CD4-positive, alpha-beta T cell (primary cell): ENCODE results near the gene KRT83. TPM values are rescaled to one million over a fixed set of nuclear protein-coding genes. Genes with fewer than 3 reads are reported as not detected.

ENCODE experiments used
- ATAC-seq: fragments of 200-7000 bp; cut with Tn5 transposase; one replicate; pipeline ENCODE4 v1.10.0; 2022; ENCODE audit warnings: mild to moderate bottlenecking; ENCODE audit not compliant: poor library complexity
- CTCF ChIA-PET: fragments of 350-600 bp; sonication (Branson Sonifier 250); formaldehyde crosslinking; loops from one replicate; lab custom pipeline; 2021; ENCODE audit warnings: antibody characterized with exemption, inconsistent platforms; lab: Charles Lee
- POLR2A ChIA-PET: fragments of 350-600 bp; sonication (Branson Sonifier 250); formaldehyde crosslinking; loops from one replicate; lab custom pipeline; 2021; ENCODE audit warnings: antibody characterized with exemption, inconsistent platforms; lab: Charles Lee
- DNase-seq, 14 experiments: peaks; one replicate each; pipeline ENCODE4 v3.0.0-alpha.2; 2013 to 2020; ENCODE audit warnings: mixed read lengths in 2 of 14
- H3K27ac ChIP-seq, 2 donors: one replicate each; pipeline versions ENCODE4 v1.5.1 to v1.7.0; 2013; ENCODE audit warnings: low read length in 2 of 2, low read depth in 1 of 2, mild to moderate bottlenecking in 1 of 2
- H3K27me3 ChIP-seq, 2 experiments: 1 replicate in 1 of 2; 2 replicates in 1 of 2; pipeline versions ENCODE4 v1.6.1 to v1.7.0; 2013; ENCODE audit warnings: low read length in 2 of 2, control low read depth in 1 of 2, mild to moderate bottlenecking in 1 of 2, moderate library complexity in 1 of 2; ENCODE audit not compliant: insufficient read depth in 2 of 2, control insufficient read depth in 1 of 2
- H3K36me3 ChIP-seq: one replicate; pipeline ENCODE4 v1.6.1; 2013; ENCODE audit warnings: low read length, control low read depth; ENCODE audit not compliant: insufficient read depth
- H3K4me1 ChIP-seq: one replicate; pipeline ENCODE4 v1.6.1; 2013; ENCODE audit warnings: low read length, control low read depth; ENCODE audit not compliant: insufficient read depth
- H3K4me3 ChIP-seq: one replicate; pipeline ENCODE4 v1.5.1; 2013; ENCODE audit warnings: mild to moderate bottlenecking, low read length, moderate library complexity
- H3K9me3 ChIP-seq, 2 experiments: 1 replicate in 1 of 2; 2 replicates in 1 of 2; pipeline versions ENCODE4 v1.6.1 to v1.7.0; 2013; ENCODE audit warnings: low read length in 2 of 2, mild to moderate bottlenecking in 2 of 2, control low read depth in 1 of 2, moderate library complexity in 1 of 2; ENCODE audit not compliant: control insufficient read depth in 1 of 2, insufficient read depth in 1 of 2
- H3K27ac Mint-ChIP-seq: one replicate; pipeline ENCODE4 v1.8.0; 2020; ENCODE audit warnings: mixed read lengths
- H3K27me3 Mint-ChIP-seq: one replicate; pipeline ENCODE4 v1.8.0; 2021; ENCODE audit warnings: mixed read lengths
- H3K36me3 Mint-ChIP-seq: one replicate; pipeline ENCODE4 v1.8.0; 2021; ENCODE audit warnings: low read depth, mixed read lengths
- H3K4me1 Mint-ChIP-seq: one replicate; pipeline ENCODE4 v1.8.0; 2021; ENCODE audit warnings: low read depth, mixed read lengths
- H3K4me3 Mint-ChIP-seq: one replicate; pipeline ENCODE4 v1.8.0; 2020; ENCODE audit warnings: mild to moderate bottlenecking, mixed read lengths
- H3K9me3 Mint-ChIP-seq: one replicate; pipeline ENCODE4 v1.8.0; 2020; ENCODE audit warnings: mixed read lengths
- intact Hi-C, 2 experiments: fragments of 100-400 bp; cut with DNase I in 1 of 2; cut with micrococcal nuclease in 1 of 2; formaldehyde crosslinking; loops; one replicate each; pipeline versions ENCODE4 v1.15.1 to v1.9.0; 2023 to 2025; cut with DNase I, micrococcal nuclease
- total RNA-seq, 174 experiments: library from RNA in 2 of 174; stranded (reverse) in 2 of 174; gene quantifications; one replicate each; pipeline ENCODE4 v1.2.3 and lab custom pipeline; 2021 to 2026
- TF ChIP-seq, protein P1 (sequence below): fragments of 200-600 bp; IDR thresholded peaks from one replicate; pipeline ENCODE4 v1.8.0; 2022; ENCODE audit warnings: antibody characterized with exemption, mild to moderate bottlenecking

KRT83 gene
- total RNA-seq, 2 experiments from 2014 or later = not detected

DNA sequence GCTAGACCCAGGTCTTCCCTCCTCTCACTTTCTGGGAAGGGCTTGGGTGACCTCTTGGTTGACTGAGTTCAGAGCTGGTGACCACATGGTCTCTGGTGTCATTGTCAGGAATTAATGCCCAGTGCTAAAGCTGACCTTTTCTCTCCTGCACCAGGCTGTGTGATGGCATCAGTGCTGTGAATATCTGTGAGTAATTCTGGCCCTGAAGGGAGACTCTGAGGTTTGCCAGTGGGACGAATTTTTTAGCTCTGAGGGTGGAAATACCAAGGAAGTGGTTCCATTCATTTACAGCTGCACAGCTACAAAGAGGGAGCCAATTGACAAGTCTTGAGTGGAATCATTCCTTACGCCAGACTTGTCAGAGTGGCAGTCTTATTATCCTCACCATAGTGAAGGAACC lies 53.0 kb downstream of the KRT83 start:
- no peak for ATAC-seq
- peaks cover 5 to 9% of the 10 kb centered on the region in 2 experiments for H3K27me3 ChIP-seq
- peaks cover 0 to 4% of the 10 kb centered on the region in 2 experiments for H3K9me3 ChIP-seq
- H3K36me3 Mint-ChIP-seq = no peaks in the 10 kb centered on the region
- H3K9me3 Mint-ChIP-seq = no peaks in the 10 kb centered on the region
- intact Hi-C loops = no loop called here
- H3K4me3 ChIP-seq = no peak overlapping the region
- no peaks in the 10 kb centered on the region for H3K4me1 Mint-ChIP-seq
- H3K27me3 Mint-ChIP-seq = peaks cover 38% of the 10 kb centered on the region
- H3K27ac Mint-ChIP-seq = no peak overlapping the region
- no peak overlapping the region for H3K4me3 Mint-ChIP-seq
- TF ChIP-seq, protein P1, sequence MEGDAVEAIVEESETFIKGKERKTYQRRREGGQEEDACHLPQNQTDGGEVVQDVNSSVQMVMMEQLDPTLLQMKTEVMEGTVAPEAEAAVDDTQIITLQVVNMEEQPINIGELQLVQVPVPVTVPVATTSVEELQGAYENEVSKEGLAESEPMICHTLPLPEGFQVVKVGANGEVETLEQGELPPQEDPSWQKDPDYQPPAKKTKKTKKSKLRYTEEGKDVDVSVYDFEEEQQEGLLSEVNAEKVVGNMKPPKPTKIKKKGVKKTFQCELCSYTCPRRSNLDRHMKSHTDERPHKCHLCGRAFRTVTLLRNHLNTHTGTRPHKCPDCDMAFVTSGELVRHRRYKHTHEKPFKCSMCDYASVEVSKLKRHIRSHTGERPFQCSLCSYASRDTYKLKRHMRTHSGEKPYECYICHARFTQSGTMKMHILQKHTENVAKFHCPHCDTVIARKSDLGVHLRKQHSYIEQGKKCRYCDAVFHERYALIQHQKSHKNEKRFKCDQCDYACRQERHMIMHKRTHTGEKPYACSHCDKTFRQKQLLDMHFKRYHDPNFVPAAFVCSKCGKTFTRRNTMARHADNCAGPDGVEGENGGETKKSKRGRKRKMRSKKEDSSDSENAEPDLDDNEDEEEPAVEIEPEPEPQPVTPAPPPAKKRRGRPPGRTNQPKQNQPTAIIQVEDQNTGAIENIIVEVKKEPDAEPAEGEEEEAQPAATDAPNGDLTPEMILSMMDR = no peak
- POLR2A ChIA-PET = no interaction called here
- H3K36me3 ChIP-seq = no peaks in the 10 kb centered on the region
- DNase-seq = no peak
- CTCF ChIA-PET = no interaction called here
- H3K27ac ChIP-seq = no peak overlapping the region
- H3K4me1 ChIP-seq = no peaks in the 10 kb centered on the region

DNA sequence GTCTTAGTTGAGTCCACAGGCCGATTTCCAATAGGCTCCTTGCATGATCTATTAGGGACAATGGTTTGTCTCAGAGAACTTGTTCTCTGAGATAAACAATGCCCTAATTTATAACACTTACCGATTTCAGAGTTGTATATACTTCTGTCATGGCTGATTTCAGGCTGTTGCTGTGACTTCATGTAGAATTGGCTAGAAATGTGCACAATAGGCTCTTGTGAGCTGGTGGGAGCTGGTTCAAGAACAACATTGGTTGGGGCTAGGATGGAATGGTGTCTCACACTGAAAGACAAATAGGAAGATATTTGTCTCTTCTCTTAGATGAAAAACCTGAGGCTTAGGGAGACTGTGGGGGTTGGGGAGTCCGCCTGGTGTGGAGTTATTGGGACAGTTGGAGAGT lies 53.5 kb downstream of the KRT83 start:
- no peaks in the 10 kb centered on the region for H3K4me1 ChIP-seq
- H3K4me3 Mint-ChIP-seq = no peak overlapping the region
- POLR2A ChIA-PET = interaction anchor here (1.0 kb wide), 1 partner anchor 43 kb away, joined by 3 read pairs; no protein-coding TSS in a partner anchor
- H3K27ac ChIP-seq = no peak overlapping the region
- H3K36me3 ChIP-seq = no peaks in the 10 kb centered on the region
- ATAC-seq (no peak), DNase-seq (no peak)
- H3K9me3 Mint-ChIP-seq = no peaks in the 10 kb centered on the region
- H3K4me1 Mint-ChIP-seq = no peaks in the 10 kb centered on the region
- H3K27ac Mint-ChIP-seq = no peak overlapping the region
- TF ChIP-seq, protein P1 = no peak
- H3K27me3 ChIP-seq = peaks cover 5 to 9% of the 10 kb centered on the region in 2 experiments
- intact Hi-C loops = no loop called here
- H3K36me3 Mint-ChIP-seq = no peaks in the 10 kb centered on the region
- H3K9me3 ChIP-seq = peaks cover 0 to 4% of the 10 kb centered on the region in 2 experiments
- CTCF ChIA-PET = no interaction called here
- H3K27me3 Mint-ChIP-seq = peaks cover 44% of the 10 kb centered on the region
- no peak overlapping the region for H3K4me3 ChIP-seq

DNA sequence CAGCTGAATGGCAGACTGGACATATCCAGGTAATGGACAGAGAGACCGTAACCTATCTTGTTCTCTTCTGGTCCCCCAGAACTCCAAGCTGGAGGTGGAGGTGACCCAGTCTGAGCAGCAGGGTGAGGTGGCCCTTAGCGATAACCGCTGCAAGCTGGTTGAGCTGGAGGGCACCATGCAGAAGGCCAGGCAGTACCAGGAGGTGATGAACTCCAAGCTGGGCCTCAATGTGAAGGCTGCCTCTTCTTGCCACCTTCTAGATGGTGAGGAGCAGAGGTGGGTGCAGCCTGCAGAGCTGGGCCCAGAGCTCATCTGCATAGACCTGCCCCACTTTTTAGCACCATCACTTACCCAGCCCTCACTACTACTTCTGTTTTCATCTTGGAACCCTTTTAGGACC lies 53.9 kb downstream of the KRT83 start:
- ChIA-PET CTCF (no interaction called here), POLR2A (interaction anchor here (1.0 kb wide), 1 partner anchor 43 kb away, joined by 3 read pairs; no protein-coding TSS in a partner anchor)
- intact Hi-C loops = no loop called here
- ATAC-seq = no peak
- peaks cover 5 to 11% of the 10 kb centered on the region in 2 experiments for H3K27me3 ChIP-seq
- no peaks in the 10 kb centered on the region for H3K4me1 ChIP-seq
- H3K9me3 Mint-ChIP-seq = no peaks in the 10 kb centered on the region
- no peak overlapping the region for H3K4me3 Mint-ChIP-seq
- H3K27ac ChIP-seq = no peak overlapping the region
- TF ChIP-seq, protein P1 = no peak
- H3K4me1 Mint-ChIP-seq = no peaks in the 10 kb centered on the region
- H3K27me3 Mint-ChIP-seq = peaks cover 48% of the 10 kb centered on the region
- no peaks in the 10 kb centered on the region for H3K36me3 ChIP-seq
- H3K36me3 Mint-ChIP-seq = no peaks in the 10 kb centered on the region
- peaks cover 0 to 4% of the 10 kb centered on the region in 2 experiments for H3K9me3 ChIP-seq
- no peak overlapping the region for H3K4me3 ChIP-seq
- DNase-seq = no peak
- H3K27ac Mint-ChIP-seq = no peak overlapping the region
